ENCODE data around the gene ARID1A.

- TF ChIP-seq, protein P1, sequence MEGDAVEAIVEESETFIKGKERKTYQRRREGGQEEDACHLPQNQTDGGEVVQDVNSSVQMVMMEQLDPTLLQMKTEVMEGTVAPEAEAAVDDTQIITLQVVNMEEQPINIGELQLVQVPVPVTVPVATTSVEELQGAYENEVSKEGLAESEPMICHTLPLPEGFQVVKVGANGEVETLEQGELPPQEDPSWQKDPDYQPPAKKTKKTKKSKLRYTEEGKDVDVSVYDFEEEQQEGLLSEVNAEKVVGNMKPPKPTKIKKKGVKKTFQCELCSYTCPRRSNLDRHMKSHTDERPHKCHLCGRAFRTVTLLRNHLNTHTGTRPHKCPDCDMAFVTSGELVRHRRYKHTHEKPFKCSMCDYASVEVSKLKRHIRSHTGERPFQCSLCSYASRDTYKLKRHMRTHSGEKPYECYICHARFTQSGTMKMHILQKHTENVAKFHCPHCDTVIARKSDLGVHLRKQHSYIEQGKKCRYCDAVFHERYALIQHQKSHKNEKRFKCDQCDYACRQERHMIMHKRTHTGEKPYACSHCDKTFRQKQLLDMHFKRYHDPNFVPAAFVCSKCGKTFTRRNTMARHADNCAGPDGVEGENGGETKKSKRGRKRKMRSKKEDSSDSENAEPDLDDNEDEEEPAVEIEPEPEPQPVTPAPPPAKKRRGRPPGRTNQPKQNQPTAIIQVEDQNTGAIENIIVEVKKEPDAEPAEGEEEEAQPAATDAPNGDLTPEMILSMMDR (IDR thresholded peaks at IDR 0.05), result peak in 3 of 5 experiments; percentile 11 to 72 (median 71)
- TF ChIP-seq POLR2A (IDR thresholded peaks at IDR 0.05), result peak; percentile 71 to 83
Observed at GRCh38 chr1:26787706-26788514, 92.1 kb downstream of the ARID1A start, which contains the start of gene PIGV.
